HepG2 (cell line): ENCODE results near the gene BABAM2. TPM values are rescaled to one million over a fixed set of nuclear protein-coding genes. Genes with fewer than 3 reads are reported as not detected.

Experiments used
- ATAC-seq: fragments of 200-7000 bp; cut with Tn5 transposase; 3 replicates; pipeline ENCODE4 v1.9.1; 2020; ENCODE audit warnings: mild to moderate bottlenecking, moderate library complexity
- BruUV-seq: library from RNA; stranded (reverse); fragments of 400-500 nt; replicated peaks from 2 replicates; lab custom pipeline; 2021; lab: Mats Ljungman, UMichigan
- CTCF ChIA-PET: fragments of 300-600 bp; formaldehyde crosslinking; extraction: SDS; loops from one replicate; lab custom pipeline; 2021; ENCODE audit warnings: low total read pairs, inconsistent platforms, low intra/inter-chr PET ratio; lab: Yijun Ruan, JAX
- POLR2A ChIA-PET: fragments of 350-600 bp; sonication (Branson Sonifier 250); formaldehyde crosslinking; loops from one replicate; lab custom pipeline; 2020; ENCODE audit warnings: antibody characterized with exemption, inconsistent platforms; lab: Yijun Ruan, JAX
- DNase-seq: peaks from one replicate; pipeline ENCODE4 v3.0.0-alpha.2; 2015; ENCODE audit warnings: low spot score
- FAIRE-seq: peaks from 3 replicates; lab custom pipeline; 2011; peaks lifted over from hg19 to GRCh38; lab: Jason Lieb, UNC
- H2AFZ ChIP-seq: one replicate; pipeline ENCODE4 v1.6.1; 2011; ENCODE audit warnings: low read length, inconsistent platforms
- H3K27ac ChIP-seq: fragments of 300-600 bp; 3 replicates; pipeline ENCODE4 v1.8.0; 2011; ENCODE audit warnings: mixed run types, mild to moderate bottlenecking, mixed read lengths, low read length, inconsistent platforms; ENCODE audit not compliant: insufficient read depth; ENCODE audit errors: extremely low read length
- H3K27me3 ChIP-seq, 2 experiments: fragments of 200-600 bp in 1 of 2; 2 replicates in 1 of 2; 3 replicates in 1 of 2; pipeline versions ENCODE4 v1.6.0 to v1.8.0; 2011; ENCODE audit warnings: low read length in 2 of 2, mild to moderate bottlenecking in 2 of 2, moderate library complexity in 2 of 2, inconsistent platforms in 1 of 2; ENCODE audit not compliant: insufficient read depth in 2 of 2, control insufficient read depth in 1 of 2
- H3K36me3 ChIP-seq, 2 experiments: fragments of 200-600 bp in 1 of 2; replicated peaks in 1 of 2; 2 replicates in 1 of 2; 3 replicates in 1 of 2; pipeline versions ENCODE4 v1.5.1 to v1.8.0; 2011; ENCODE audit warnings: low read length in 2 of 2, inconsistent platforms in 1 of 2; ENCODE audit not compliant: insufficient read depth in 2 of 2, control insufficient read depth in 1 of 2
- H3K4me1 ChIP-seq: 2 replicates; pipeline ENCODE4 v1.5.1; 2012; ENCODE audit warnings: low read length, inconsistent platforms; ENCODE audit not compliant: insufficient read depth
- H3K4me2 ChIP-seq: 2 replicates; pipeline ENCODE4 v1.6.0; 2011; ENCODE audit warnings: low read depth, low read length, inconsistent platforms
- H3K4me3 ChIP-seq, 3 experiments: fragments of 200-600 bp in 1 of 3; sonication (generic), shearing (Covaris generic) in 1 of 3; replicated peaks in 1 of 3; 2 replicates each; pipeline ENCODE4 v1.5.1; 2011 to 2016; ENCODE audit warnings: low read length in 3 of 3, inconsistent platforms in 2 of 3, low read depth in 2 of 3, mild to moderate bottlenecking in 2 of 3, control low read depth in 1 of 3, mixed read lengths in 1 of 3; ENCODE audit not compliant: insufficient read depth in 1 of 3
- H3K79me2 ChIP-seq: one replicate; pipeline ENCODE4 v1.6.1; 2011; ENCODE audit warnings: low read length, inconsistent platforms; ENCODE audit not compliant: insufficient read depth
- H3K9ac ChIP-seq: 2 replicates; pipeline ENCODE4 v1.6.0; 2011; ENCODE audit warnings: mild to moderate bottlenecking, low read depth, low read length, inconsistent platforms; ENCODE audit not compliant: insufficient read depth
- H3K9me3 ChIP-seq: 2 replicates; pipeline ENCODE4 v1.5.1; 2012; ENCODE audit warnings: mild to moderate bottlenecking, low read length
- H4K20me1 ChIP-seq: 2 replicates; pipeline ENCODE4 v1.6.0; 2011; ENCODE audit warnings: inconsistent platforms, mild to moderate bottlenecking, low read length, moderate library complexity; ENCODE audit not compliant: insufficient read depth
- BCLAF1 ChIP-seq: fragments of 450-650 bp; IDR thresholded peaks from 2 replicates; pipeline ENCODE4 v1.6.1; 2017; ENCODE audit warnings: mild to moderate bottlenecking
- ISX ChIP-seq: sonication (generic); formaldehyde crosslinking; conservative IDR thresholded peaks from 2 replicates; pipeline ENCODE4 v1.5.0; 2020; ENCODE audit warnings: missing genetic modification reagents
- PLSCR1 ChIP-seq: sonication (generic); formaldehyde crosslinking; IDR thresholded peaks from 2 replicates; pipeline ENCODE4 v1.5.0; 2020; ENCODE audit warnings: missing genetic modification reagents, mild to moderate bottlenecking, borderline replicate concordance
- RCOR2 ChIP-seq: IDR thresholded peaks from 2 replicates; pipeline ENCODE4 v1.6.1; 2016; ENCODE audit warnings: missing biosample characterization, missing genetic modification reagents
- SIN3B ChIP-seq: fragments of 150-350 bp; IDR thresholded peaks from 2 replicates; pipeline ENCODE4 v1.6.1; 2014; ENCODE audit warnings: low read length
- WIZ ChIP-seq: sonication (generic); formaldehyde crosslinking; IDR thresholded peaks from 2 replicates; pipeline ENCODE4 v1.5.1; 2020; ENCODE audit warnings: mild to moderate bottlenecking, missing genetic modification reagents
- ZNF337 ChIP-seq: sonication (generic); formaldehyde crosslinking; IDR thresholded peaks from 2 replicates; pipeline ENCODE4 v1.5.1; 2020; ENCODE audit warnings: missing genetic modification reagents, low read depth, mild to moderate bottlenecking, borderline replicate concordance
- WGBS: methylation state at CpG from one replicate; pipeline ENCODE4 v1.1.6; 2017; ENCODE audit warnings: low lambda C conversion rate; 5-methylcytosine and 5-hydroxymethylcytosine counted together
- in situ Hi-C: cut with HindIII; loops from 2 replicates; pipeline ENCODE4 v1.10.0; 2017; ENCODE audit warnings: low pct_unique_long_range_greater_than_20kb; ENCODE audit not compliant: extremely low pct_ligation_motif_present
- intact Hi-C: fragments of 100-400 bp; cut with micrococcal nuclease; formaldehyde crosslinking; loops from one replicate; pipeline ENCODE4 v1.10.0; 2022; ENCODE audit not compliant: unreplicated experiment
- polyA plus RNA-seq, 8 experiments: library from polyadenylated mRNA; depleted of rRNA in 3 of 8; stranded (reverse) in 7 of 8; unstranded in 1 of 8; fragments of >200 nt; fragmentation: Illumina TruSeq in 4 of 8; extraction: Trizol in 4 of 8; gene quantifications; 2 replicates each; pipeline versions ENCODE4 v1.2.1 to v1.2.3, GENCODE V29; 2011 to 2016; ENCODE audit warnings: low read depth in 4 of 8, missing spikeins in 1 of 8, mixed read lengths in 1 of 8; ENCODE audit not compliant: insufficient read depth in 1 of 8
- total RNA-seq, 5 experiments: library from RNA; depleted of rRNA; stranded (reverse); fragments of >200 nt; fragmentation: Illumina TruSeq; extraction: Trizol; gene quantifications; 2 replicates each; pipeline ENCODE4 v1.2.3, GENCODE V29; 2016; ENCODE audit warnings: low read depth in 1 of 5

The BABAM2 gene
- total and polyA plus RNA-seq, 2 of the 13 experiments (the other 11 are each of a cell fraction or from before 2014, with no cell fraction given) = 24.9 to 28.0 TPM

GRCh38 chr2:28227498-28227897 lies 337.0 kb downstream of the BABAM2 start (continued):
- TF ChIP-seq PLSCR1 (no peak), SIN3B (no peak), RCOR2 (CRISPR knock-in tag) (no peak), WIZ (no peak), BCLAF1 (no peak)

- Histone ChIP-seq H4K20me1 (no peaks in the 10 kb centered on the region), H3K4me3 (no peak overlapping the region), H2AFZ (no peak overlapping the region), H3K4me2 (no peak overlapping the region), H3K9me3 (no peaks in the 10 kb centered on the region), H3K4me1 (peaks cover 12% of the 10 kb centered on the region), H3K27ac (no peak overlapping the region), H3K27me3 (no peaks in the 10 kb centered on the region), H3K36me3 (no peaks in the 10 kb centered on the region), H3K9ac (no peak overlapping the region), H3K79me2 (no peaks in the 10 kb centered on the region)
- no peak for DNase-seq
- no TSS peak for BruUV-seq
- in situ Hi-C loops (no loop called here), intact Hi-C loops (no loop called here)
- no peak for FAIRE-seq
- ChIA-PET POLR2A (no interaction called here), CTCF (no interaction called here)
- 83% methylated on average over 1 of the region's 1 CpG for WGBS
- TF ChIP-seq ISX (CRISPR knock-in tag) (no peak), ZNF337 (CRISPR knock-in tag) (no peak)
- ATAC-seq = no peak
These were observed 338.0 kb downstream of the BABAM2 start for GRCh38 chr2:28228434-28228995.
